DND-41 (cell line): ENCODE results near the gene CST9L.

Experiments
- ATAC-seq: fragments of 200-7000 bp; cut with Tn5 transposase; 3 replicates; pipeline ENCODE4 v1.9.1; 2021; ENCODE audit warnings: low read depth; ENCODE audit not compliant: insufficient read depth
- DNase-seq: peaks from one replicate; pipeline ENCODE4 v3.0.0-alpha.2; 2020
- H2AFZ ChIP-seq: 2 replicates; pipeline ENCODE4 v1.6.0; 2012; ENCODE audit warnings: low read depth, low read length
- H3K27ac ChIP-seq: 2 replicates; pipeline ENCODE4 v1.5.1; 2012; ENCODE audit warnings: low read length, inconsistent platforms
- H3K27me3 ChIP-seq: fragments of 200-600 bp; sonication (generic); 2 replicates; pipeline ENCODE4 v1.6.0; 2012; ENCODE audit warnings: low read length, mild to moderate bottlenecking, inconsistent platforms; ENCODE audit not compliant: insufficient read depth, poor library complexity
- H3K36me3 ChIP-seq: 2 replicates; pipeline ENCODE4 v1.5.1; 2012; ENCODE audit warnings: low read length, inconsistent platforms; ENCODE audit not compliant: insufficient read depth
- H3K4me1 ChIP-seq: 2 replicates; pipeline ENCODE4 v1.5.1; 2012; ENCODE audit warnings: mild to moderate bottlenecking, low read length; ENCODE audit not compliant: insufficient read depth
- H3K4me2 ChIP-seq: 2 replicates; pipeline ENCODE4 v1.6.0; 2012; ENCODE audit warnings: mild to moderate bottlenecking, moderate library complexity, low read length, inconsistent platforms; ENCODE audit not compliant: insufficient read depth
- H3K4me3 ChIP-seq, 2 experiments: fragments of 200-600 bp in 1 of 2; shearing (Covaris generic) in 1 of 2; 2 replicates each; pipeline ENCODE4 v1.5.1; 2012 to 2016; ENCODE audit warnings: inconsistent platforms in 2 of 2, low read length in 2 of 2, mild to moderate bottlenecking in 2 of 2, low read depth in 1 of 2, moderate library complexity in 1 of 2
- H3K79me2 ChIP-seq: 2 replicates; pipeline ENCODE4 v1.6.0; 2012; ENCODE audit warnings: low read length, inconsistent platforms; ENCODE audit not compliant: insufficient read depth
- H3K9ac ChIP-seq: 2 replicates; pipeline ENCODE4 v1.6.0; 2012; ENCODE audit warnings: low read depth, mild to moderate bottlenecking, inconsistent platforms, low read length, moderate library complexity
- H3K9me3 ChIP-seq: 2 replicates; pipeline ENCODE4 v1.5.1; 2012; ENCODE audit warnings: low read length, moderate library complexity, mild to moderate bottlenecking, inconsistent platforms; ENCODE audit not compliant: insufficient read depth, severe bottlenecking
- H4K20me1 ChIP-seq: 2 replicates; pipeline ENCODE4 v1.6.0; 2012; ENCODE audit warnings: low read length; ENCODE audit not compliant: insufficient read depth
- EZH2 ChIP-seq: IDR thresholded peaks from 3 replicates; pipeline ENCODE4 v1.6.1; 2012; ENCODE audit warnings: borderline replicate concordance, low read depth, mild to moderate bottlenecking, moderate library complexity, low read length, inconsistent platforms; ENCODE audit not compliant: severe bottlenecking
- TF ChIP-seq, protein P1 (sequence below): IDR thresholded peaks from 2 replicates; pipeline ENCODE4 v1.5.1; 2012; ENCODE audit warnings: borderline replicate concordance, low read length, moderate library complexity, mild to moderate bottlenecking; ENCODE audit not compliant: poor library complexity, severe bottlenecking; ENCODE audit errors: extremely low read depth

Gene CST9L, protein sequence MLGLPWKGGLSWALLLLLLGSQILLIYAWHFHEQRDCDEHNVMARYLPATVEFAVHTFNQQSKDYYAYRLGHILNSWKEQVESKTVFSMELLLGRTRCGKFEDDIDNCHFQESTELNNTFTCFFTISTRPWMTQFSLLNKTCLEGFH

DNA sequence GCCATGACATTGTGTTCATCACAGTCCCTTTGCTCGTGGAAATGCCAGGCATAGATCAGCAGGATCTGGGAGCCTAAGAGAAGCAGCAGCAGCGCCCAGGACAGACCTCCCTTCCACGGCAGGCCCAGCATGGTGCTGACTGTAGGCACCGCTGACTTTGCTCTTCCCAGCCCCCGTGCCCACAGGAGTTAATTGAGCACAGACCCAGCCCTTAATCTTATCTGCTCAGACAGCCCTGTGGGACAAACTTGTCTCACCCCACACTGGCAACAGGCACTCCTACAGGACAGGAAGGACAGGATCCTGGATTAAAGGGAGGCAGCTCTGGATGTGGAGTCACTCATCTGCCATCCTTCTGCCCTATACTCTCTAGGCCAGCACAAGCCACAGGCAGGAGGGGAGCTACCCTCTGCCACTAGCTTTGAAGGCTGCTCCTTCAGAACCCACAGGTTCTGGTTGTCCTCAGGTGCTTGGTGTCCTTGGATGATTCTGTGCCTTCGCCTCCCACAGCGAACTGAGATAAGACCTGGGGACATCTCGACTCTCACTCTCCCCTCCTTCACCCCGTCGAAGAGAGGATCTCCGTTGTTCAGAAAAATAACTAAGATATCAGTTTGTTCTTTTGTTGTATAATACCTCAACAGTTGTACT, at the start of gene CST9L:
TSS of gene CST9L (minus strand) at position 165 of the 651 bp plus-strand sequence. CDS start at position 131, 34 bp downstream.
- no peaks in the 10 kb centered on the region for H4K20me1 ChIP-seq
- H3K9ac ChIP-seq, result no peak within 1 kb of the TSS
- H3K4me1 ChIP-seq, result no peaks in the 10 kb centered on the region
- H2AFZ ChIP-seq, result no peak within 1 kb of the TSS
- no peaks in the 10 kb centered on the region for H3K79me2 ChIP-seq
- no peaks in the 10 kb centered on the region for H3K9me3 ChIP-seq
- no peak within 1 kb of the TSS for H3K27ac ChIP-seq
- no peak for DNase-seq
- H3K27me3 ChIP-seq, result peaks cover 22% of the 10 kb centered on the region
- H3K36me3 ChIP-seq, result no peaks in the 10 kb centered on the region
- no peak within 1 kb of the TSS for H3K4me2 ChIP-seq
- H3K4me3 ChIP-seq, result no peak within 1 kb of the TSS
- no peak for ATAC-seq
- TF ChIP-seq, protein P1, sequence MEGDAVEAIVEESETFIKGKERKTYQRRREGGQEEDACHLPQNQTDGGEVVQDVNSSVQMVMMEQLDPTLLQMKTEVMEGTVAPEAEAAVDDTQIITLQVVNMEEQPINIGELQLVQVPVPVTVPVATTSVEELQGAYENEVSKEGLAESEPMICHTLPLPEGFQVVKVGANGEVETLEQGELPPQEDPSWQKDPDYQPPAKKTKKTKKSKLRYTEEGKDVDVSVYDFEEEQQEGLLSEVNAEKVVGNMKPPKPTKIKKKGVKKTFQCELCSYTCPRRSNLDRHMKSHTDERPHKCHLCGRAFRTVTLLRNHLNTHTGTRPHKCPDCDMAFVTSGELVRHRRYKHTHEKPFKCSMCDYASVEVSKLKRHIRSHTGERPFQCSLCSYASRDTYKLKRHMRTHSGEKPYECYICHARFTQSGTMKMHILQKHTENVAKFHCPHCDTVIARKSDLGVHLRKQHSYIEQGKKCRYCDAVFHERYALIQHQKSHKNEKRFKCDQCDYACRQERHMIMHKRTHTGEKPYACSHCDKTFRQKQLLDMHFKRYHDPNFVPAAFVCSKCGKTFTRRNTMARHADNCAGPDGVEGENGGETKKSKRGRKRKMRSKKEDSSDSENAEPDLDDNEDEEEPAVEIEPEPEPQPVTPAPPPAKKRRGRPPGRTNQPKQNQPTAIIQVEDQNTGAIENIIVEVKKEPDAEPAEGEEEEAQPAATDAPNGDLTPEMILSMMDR, result no peak
- TF ChIP-seq EZH2, result no peak

DNA sequence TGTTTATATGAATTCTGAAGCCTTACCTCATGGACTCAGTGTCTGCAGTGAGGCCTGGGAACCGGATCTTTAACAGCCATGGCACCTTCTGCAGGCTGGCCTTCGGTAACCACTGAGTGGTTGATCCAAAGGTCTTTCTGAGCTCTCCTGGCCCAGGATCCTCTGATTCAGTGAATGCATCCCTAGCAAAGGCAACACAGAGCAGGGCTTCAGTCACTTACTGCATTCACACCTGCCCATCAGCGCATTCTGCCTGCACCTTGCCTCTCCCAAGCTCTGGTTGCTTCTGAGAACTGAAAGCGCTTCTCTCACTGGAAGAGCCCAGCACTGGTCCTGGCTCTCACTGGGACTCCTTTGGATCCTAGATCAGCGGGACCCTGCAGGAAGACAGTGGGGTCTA, 45.9 kb upstream of the CST9L start:
- Histone ChIP-seq H3K9ac (no peak overlapping the region), H3K36me3 (no peaks in the 10 kb centered on the region), H3K4me1 (no peaks in the 10 kb centered on the region), H3K27ac (no peak overlapping the region), H3K79me2 (no peaks in the 10 kb centered on the region), H2AFZ (no peak overlapping the region), H3K4me3 (no peak overlapping the region), H4K20me1 (no peaks in the 10 kb centered on the region), H3K4me2 (no peak overlapping the region), H3K27me3 (peaks cover 12% of the 10 kb centered on the region), H3K9me3 (no peaks in the 10 kb centered on the region)
- DNase-seq (no peak), ATAC-seq (no peak)
- no peak for TF ChIP-seq EZH2
- TF ChIP-seq, protein P1, result no peak

DNA sequence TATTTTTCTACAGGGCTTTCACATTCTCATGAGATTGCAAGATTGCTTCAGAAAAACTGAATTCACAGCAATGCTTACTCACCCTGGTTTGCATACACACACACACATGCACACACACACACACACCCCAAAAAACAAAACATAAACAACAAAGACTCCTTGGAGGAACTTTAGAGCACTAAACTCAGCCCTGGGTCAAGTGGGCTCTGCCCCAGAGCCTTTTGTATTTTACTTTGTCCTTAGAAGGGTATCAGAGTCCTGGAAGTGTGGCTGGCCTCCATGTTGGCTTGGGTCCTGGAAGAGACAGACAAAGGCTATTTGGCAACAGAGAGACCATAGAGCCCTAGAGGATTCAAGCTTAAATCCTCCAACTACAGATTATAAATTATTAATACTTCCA, 45.4 kb upstream of the CST9L start:
- H3K79me2 ChIP-seq, result no peaks in the 10 kb centered on the region
- no peaks in the 10 kb centered on the region for H3K36me3 ChIP-seq
- no peak for TF ChIP-seq EZH2
- TF ChIP-seq, protein P1, result no peak
- no peak overlapping the region for H3K27ac ChIP-seq
- H3K9ac ChIP-seq, result no peak overlapping the region
- DNase-seq (no peak), ATAC-seq (no peak)
- no peak overlapping the region for H3K4me3 ChIP-seq
- H2AFZ ChIP-seq, result no peak overlapping the region
- no peaks in the 10 kb centered on the region for H3K4me1 ChIP-seq
- H3K9me3 ChIP-seq, result no peaks in the 10 kb centered on the region
- H3K4me2 ChIP-seq, result no peak overlapping the region
- H3K27me3 ChIP-seq, result peaks cover 12% of the 10 kb centered on the region
- no peaks in the 10 kb centered on the region for H4K20me1 ChIP-seq
